Thyroid gland (tissue), 4 donors: ENCODE measurements around the gene NUDT4. TPM values are rescaled to one million over a fixed set of nuclear protein-coding genes. Genes with fewer than 3 reads are reported as not detected.

Experiments
- DNase-seq, 2 donors: peaks; one replicate each; pipeline ENCODE4 v3.0.0-alpha.2; 2019
- H3K27ac ChIP-seq, 3 donors: fragments of 200-600 bp; sonication (generic); 1 replicate in 2 of 3; 2 replicates in 1 of 3; pipeline ENCODE4 v1.5.1; 2016 to 2019; ENCODE audit warnings: mild to moderate bottlenecking in 1 of 3, moderate library complexity in 1 of 3
- H3K27me3 ChIP-seq: fragments of 200-600 bp; sonication (generic); one replicate; pipeline ENCODE4 v1.5.1; 2019
- H3K36me3 ChIP-seq, 2 donors: fragments of 200-600 bp; sonication (generic); one replicate each; pipeline ENCODE4 v1.5.1; 2016 to 2019
- H3K4me1 ChIP-seq, 2 donors: fragments of 200-600 bp; sonication (generic); one replicate each; pipeline ENCODE4 v1.5.1; 2017 to 2019
- H3K4me3 ChIP-seq, 3 donors: fragments of 200-600 bp; sonication (generic); replicated peaks in 1 of 3; 1 replicate in 2 of 3; 2 replicates in 1 of 3; pipeline ENCODE4 v1.5.1; 2016; ENCODE audit warnings: mild to moderate bottlenecking in 1 of 3
- H3K9me3 ChIP-seq: fragments of 200-600 bp; sonication (generic); one replicate; pipeline ENCODE4 v1.5.1; 2017
- POLR2A ChIP-seq, 2 donors: fragments of 450-650 bp; IDR thresholded peaks; one replicate each; pipeline ENCODE4 v1.6.1; 2017; ENCODE audit warnings: antibody characterized with exemption in 2 of 2, mild to moderate bottlenecking in 2 of 2, moderate library complexity in 1 of 2
- WGBS, 2 donors: methylation state at CpG; one replicate each; pipeline ENCODE4 v1.1.5; 2017; 5-methylcytosine and 5-hydroxymethylcytosine counted together
- intact Hi-C: fragments of 100-400 bp; cut with DNase I; formaldehyde crosslinking; loops from one replicate; pipeline ENCODE4 v1.15.1; 2023
- total RNA-seq, 4 donors: library from RNA; depleted of rRNA; stranded (reverse); fragments of >200 nt; gene quantifications; one replicate each; pipeline ENCODE4 v1.2.3, GENCODE V29; 2016
- TF ChIP-seq, protein P1 (sequence below), 6 experiments: fragments of 200-600 bp in 3 of 6; fragments of 450-650 bp in 3 of 6; sonication (generic) in 3 of 6; IDR thresholded peaks; one replicate each; pipeline ENCODE4 v1.5.1; 2016 to 2019; ENCODE audit warnings: antibody characterized with exemption in 6 of 6, mild to moderate bottlenecking in 2 of 6, inconsistent platforms in 1 of 6, moderate library complexity in 1 of 6

NUDT4 gene
- total RNA-seq, 4 donors from 2014 or later = 102 to 125 (median 110) TPM

DNA sequence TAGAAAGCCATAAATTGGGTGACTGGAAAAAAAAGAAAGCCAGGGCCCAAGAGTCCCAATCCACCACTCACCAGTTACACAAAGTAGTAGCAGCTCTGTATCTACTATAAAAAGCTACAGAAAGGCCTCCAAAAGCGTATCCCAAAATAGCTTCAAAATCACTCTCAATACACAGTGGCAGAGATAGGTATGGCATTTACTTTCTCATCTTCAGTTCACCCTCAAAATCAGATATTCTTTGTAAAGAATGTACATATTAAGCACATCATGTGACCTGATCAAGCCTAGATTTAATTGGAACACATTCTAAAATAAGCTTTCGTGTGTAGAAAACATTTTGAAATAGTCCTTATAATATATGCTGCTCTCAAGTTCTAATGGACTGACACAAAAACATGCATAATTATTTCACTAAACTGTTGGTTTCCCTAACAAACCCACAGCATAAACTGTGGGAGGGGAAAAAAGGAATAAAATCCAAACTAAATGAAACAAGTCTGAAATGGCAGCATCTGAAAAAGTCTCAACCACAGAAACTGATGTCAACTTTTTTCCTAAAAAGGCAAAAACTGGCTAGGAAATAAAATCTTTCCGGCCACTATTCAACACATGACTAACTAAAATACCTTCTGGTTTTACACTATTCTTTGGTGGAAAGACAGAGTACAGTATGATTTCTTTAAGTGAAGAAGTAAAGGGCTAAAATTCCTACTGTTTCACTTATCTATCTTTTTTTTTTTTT lies 38.2 kb downstream of the NUDT4 start:
- H3K27ac ChIP-seq = no peak overlapping the region
- H3K27me3 ChIP-seq = no peaks in the 10 kb centered on the region
- no peaks in the 10 kb centered on the region for H3K9me3 ChIP-seq
- H3K36me3 ChIP-seq = no peaks in the 10 kb centered on the region
- no peak overlapping the region for H3K4me3 ChIP-seq
- H3K4me1 ChIP-seq = peaks cover 0 to 4% of the 10 kb centered on the region in 2 donors
- no peak for TF ChIP-seq POLR2A (IDR thresholded peaks at IDR 0.05)
- TF ChIP-seq, protein P1, sequence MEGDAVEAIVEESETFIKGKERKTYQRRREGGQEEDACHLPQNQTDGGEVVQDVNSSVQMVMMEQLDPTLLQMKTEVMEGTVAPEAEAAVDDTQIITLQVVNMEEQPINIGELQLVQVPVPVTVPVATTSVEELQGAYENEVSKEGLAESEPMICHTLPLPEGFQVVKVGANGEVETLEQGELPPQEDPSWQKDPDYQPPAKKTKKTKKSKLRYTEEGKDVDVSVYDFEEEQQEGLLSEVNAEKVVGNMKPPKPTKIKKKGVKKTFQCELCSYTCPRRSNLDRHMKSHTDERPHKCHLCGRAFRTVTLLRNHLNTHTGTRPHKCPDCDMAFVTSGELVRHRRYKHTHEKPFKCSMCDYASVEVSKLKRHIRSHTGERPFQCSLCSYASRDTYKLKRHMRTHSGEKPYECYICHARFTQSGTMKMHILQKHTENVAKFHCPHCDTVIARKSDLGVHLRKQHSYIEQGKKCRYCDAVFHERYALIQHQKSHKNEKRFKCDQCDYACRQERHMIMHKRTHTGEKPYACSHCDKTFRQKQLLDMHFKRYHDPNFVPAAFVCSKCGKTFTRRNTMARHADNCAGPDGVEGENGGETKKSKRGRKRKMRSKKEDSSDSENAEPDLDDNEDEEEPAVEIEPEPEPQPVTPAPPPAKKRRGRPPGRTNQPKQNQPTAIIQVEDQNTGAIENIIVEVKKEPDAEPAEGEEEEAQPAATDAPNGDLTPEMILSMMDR (IDR thresholded peaks at IDR 0.05) = no peak
- 77 to 82% methylated on average over 3 of the region's 3 CpGs for WGBS, 2 donors
- intact Hi-C loops = loop anchor here (5.0 kb wide), 1 partner anchor 429 kb away; no protein-coding TSS in a partner anchor
- no peak for DNase-seq

DNA sequence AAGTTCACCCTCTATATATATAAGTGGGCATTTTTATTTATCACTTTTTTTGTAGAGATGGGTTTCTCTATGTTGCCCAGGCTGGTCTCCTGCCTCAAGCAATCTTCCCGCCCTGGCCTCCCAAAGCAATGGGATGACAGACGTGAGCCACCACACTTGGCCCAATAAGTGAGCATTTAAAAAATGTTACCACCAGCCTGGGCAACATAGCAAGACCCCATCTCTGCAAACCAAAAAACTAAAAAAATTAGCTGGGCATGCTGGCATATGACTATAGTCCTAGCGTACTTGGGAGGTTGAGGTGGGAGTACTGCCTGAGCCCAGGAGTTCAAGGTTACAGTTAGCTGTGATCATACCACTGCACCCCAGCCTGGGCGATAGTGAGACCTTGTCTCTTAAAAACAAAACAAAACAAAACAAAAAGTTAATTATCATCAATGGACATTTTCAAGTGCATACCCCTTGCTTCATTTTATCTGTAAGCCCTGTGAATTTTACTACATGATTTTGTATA lies 40.3 kb downstream of the NUDT4 start:
- DNase-seq = no peak
- Histone ChIP-seq H3K4me1 (peaks cover under 1 to 8% of the 10 kb centered on the region in 2 donors), H3K9me3 (no peaks in the 10 kb centered on the region), H3K27me3 (no peaks in the 10 kb centered on the region), H3K4me3 (no peak overlapping the region), H3K36me3 (no peaks in the 10 kb centered on the region), H3K27ac (no peak overlapping the region)
- intact Hi-C loops = loop anchor here (5.0 kb wide), 1 partner anchor 431 kb away; no protein-coding TSS in a partner anchor
- TF ChIP-seq, protein P1 (IDR thresholded peaks at IDR 0.05) = no peak
- TF ChIP-seq POLR2A (IDR thresholded peaks at IDR 0.05) = no peak
- 93 to 94% methylated on average over 4 of the region's 4 CpGs for WGBS, 2 donors

DNA sequence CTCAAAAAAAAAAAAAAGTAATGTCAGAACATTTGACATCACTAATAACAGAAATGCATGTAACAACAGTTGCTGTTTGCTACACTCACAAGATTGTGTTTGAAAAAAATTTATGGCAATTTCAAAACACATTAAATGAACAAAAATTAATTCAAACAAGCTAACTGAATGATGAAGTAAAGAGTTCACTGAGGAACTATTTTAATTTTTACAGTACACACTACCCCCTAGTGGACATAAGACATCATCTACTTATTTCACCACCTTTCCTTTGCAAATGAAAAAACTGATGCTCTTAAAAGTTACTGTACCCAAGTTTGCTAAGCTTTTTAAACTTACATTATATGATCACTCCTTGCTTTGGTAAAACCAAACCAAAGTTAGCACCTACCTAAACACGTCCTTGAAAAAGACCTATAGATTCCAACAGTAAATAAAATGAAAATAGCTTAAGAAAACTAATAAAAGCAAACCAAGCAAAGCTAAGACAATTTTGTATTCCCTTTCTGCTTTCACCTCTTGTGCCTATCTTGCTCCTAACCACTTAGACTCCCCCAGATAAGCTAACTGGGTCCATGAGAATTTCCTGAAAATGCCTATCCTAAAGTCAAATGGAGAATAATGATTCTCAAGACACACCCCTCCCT lies 41.8 kb downstream of the NUDT4 start:
- 28 to 29% methylated on average over 1 of the region's 1 CpG for WGBS, 2 donors
- H3K9me3 ChIP-seq = no peaks in the 10 kb centered on the region
- no peak overlapping the region for H3K27ac ChIP-seq
- peaks cover 8 to 13% of the 10 kb centered on the region in 2 donors for H3K4me1 ChIP-seq
- TF ChIP-seq POLR2A (IDR thresholded peaks at IDR 0.05) = no peak
- TF ChIP-seq, protein P1 (IDR thresholded peaks at IDR 0.05) = peak in 5 of 6 experiments; percentile 12 to 70 (median 65)
- intact Hi-C loops = loop anchor here (5.0 kb wide), 1 partner anchor 432 kb away; no protein-coding TSS in a partner anchor
- no peak overlapping the region for H3K4me3 ChIP-seq
- no peaks in the 10 kb centered on the region for H3K36me3 ChIP-seq
- no peaks in the 10 kb centered on the region for H3K27me3 ChIP-seq
- DNase-seq = no peak

DNA sequence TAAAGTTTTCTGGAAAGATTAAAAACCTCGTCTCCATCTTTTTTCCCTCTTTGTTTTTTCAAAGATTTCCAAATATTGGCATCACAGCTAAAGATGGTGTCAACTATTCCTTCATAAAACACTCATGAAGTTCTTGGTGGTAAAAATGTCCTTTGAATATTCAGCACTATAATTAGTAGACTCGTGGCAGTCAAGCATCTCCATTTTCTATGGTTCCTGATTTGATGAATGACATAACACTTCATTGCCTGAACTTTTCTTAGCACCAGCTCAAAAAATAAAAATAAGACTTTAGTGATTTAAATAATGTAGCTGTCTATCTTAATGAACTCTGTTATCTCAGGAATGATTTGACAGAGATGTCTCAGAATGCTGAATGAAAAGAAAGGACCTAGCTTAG lies 44.3 kb downstream of the NUDT4 start:
- Histone ChIP-seq H3K9me3 (no peaks in the 10 kb centered on the region), H3K4me1 (peaks cover 29 to 30% of the 10 kb centered on the region in 2 donors), H3K4me3 (no peak overlapping the region), H3K27me3 (no peaks in the 10 kb centered on the region), H3K36me3 (no peaks in the 10 kb centered on the region), H3K27ac (no peak overlapping the region)
- 68 to 70% methylated on average over 2 of the region's 2 CpGs for WGBS, 2 donors
- TF ChIP-seq, protein P1 (IDR thresholded peaks at IDR 0.05) = no peak
- no peak for TF ChIP-seq POLR2A (IDR thresholded peaks at IDR 0.05)
- DNase-seq = no peak
- intact Hi-C loops = no loop called here
